Amniotic stem cell (primary cell): ENCODE results near the gene ZNF319.

Experiments used
- DNase-seq: peaks from one replicate; lab custom pipeline; 2025; lab: John Stamatoyannopoulos, UW

The ZNF319 gene

GRCh38 chr16:57999971-58000705 lies at the start of gene ZNF319:
Gene ZNF319 (minus strand): TSS chr16:58000672. CDS start chr16:57998265, 2,407 bp downstream.
- no peak for DNase-seq

GRCh38 chr16:58049232-58050185 lies 49.0 kb upstream of the ZNF319 start:
- no peak for DNase-seq

GRCh38 chr16:58048494-58049231 lies 48.2 kb upstream of the ZNF319 start:
- DNase-seq: no peak

- DNase-seq: no peak
Measured at GRCh38 chr16:58047557-58048348, 47.3 kb upstream of the ZNF319 start.

GRCh38 chr16:58046936-58047335 lies 46.5 kb upstream of the ZNF319 start:
- DNase-seq: no peak

- DNase-seq: no peak
Measured at GRCh38 chr16:58046054-58046881, 45.8 kb upstream of the ZNF319 start.

- DNase-seq: no peak
Measured at GRCh38 chr16:58045096-58045495, 44.6 kb upstream of the ZNF319 start.

GRCh38 chr16:58044266-58045019 lies 44.0 kb upstream of the ZNF319 start:
- DNase-seq: no peak

- DNase-seq: no peak
Measured at GRCh38 chr16:58043571-58044155, 43.2 kb upstream of the ZNF319 start.

GRCh38 chr16:58042886-58043515 lies 42.5 kb upstream of the ZNF319 start:
- DNase-seq: no peak

- DNase-seq: no peak
Measured at GRCh38 chr16:58042001-58042885, 41.8 kb upstream of the ZNF319 start.

- DNase-seq: no peak
Measured at GRCh38 chr16:58041628-58041955, 41.1 kb upstream of the ZNF319 start.

GRCh38 chr16:58040945-58041627 lies 40.6 kb upstream of the ZNF319 start:
- DNase-seq: no peak

- no peak for DNase-seq
Measured at GRCh38 chr16:58040496-58040846, 40.0 kb upstream of the ZNF319 start.

- no peak for DNase-seq
Measured at GRCh38 chr16:58039829-58040495, 39.5 kb upstream of the ZNF319 start.

GRCh38 chr16:58038219-58038641 lies 37.8 kb upstream of the ZNF319 start:
- no peak for DNase-seq
